Osteoblast (primary cell): Measurements from ENCODE around the gene FSTL4. TPM values are rescaled to one million over a fixed set of nuclear protein-coding genes. Genes with fewer than 3 reads are reported as not detected.
"Not testable (repeated sequence)": the region's sequence is repeated elsewhere in the genome, so short reads cannot be mapped to it uniquely, and the experiment has no call there.

ENCODE experiments used
- DNase-seq: peaks from one replicate; pipeline ENCODE4 v3.0.0; 2011; ENCODE audit warnings: low spot score, mixed read lengths; ENCODE audit not compliant: insufficient read length; ENCODE audit errors: missing footprints
- H2AFZ ChIP-seq: 2 replicates; pipeline ENCODE4 v1.6.0; 2011; ENCODE audit warnings: mild to moderate bottlenecking, low read length
- H3K27ac ChIP-seq: 2 replicates; pipeline ENCODE4 v1.5.1; 2011; ENCODE audit warnings: mild to moderate bottlenecking, low read depth, low read length, moderate library complexity
- H3K27me3 ChIP-seq: 2 replicates; pipeline ENCODE4 v1.6.0; 2012; ENCODE audit warnings: mild to moderate bottlenecking, control low read depth, inconsistent platforms, low read length, moderate library complexity; ENCODE audit not compliant: insufficient read depth
- H3K36me3 ChIP-seq: 2 replicates; pipeline ENCODE4 v1.5.1; 2011; ENCODE audit warnings: mild to moderate bottlenecking, low read length, control low read depth, moderate library complexity; ENCODE audit not compliant: insufficient read depth
- H3K4me1 ChIP-seq: 2 replicates; pipeline ENCODE4 v1.5.1; 2011; ENCODE audit warnings: mild to moderate bottlenecking, low read length, control low read depth, moderate library complexity; ENCODE audit not compliant: insufficient read depth
- H3K4me2 ChIP-seq: 2 replicates; pipeline ENCODE4 v1.6.0; 2011; ENCODE audit warnings: mild to moderate bottlenecking, low read length; ENCODE audit not compliant: insufficient read depth
- H3K4me3 ChIP-seq: fragments of 200-600 bp; sonication (generic); 3 replicates; pipeline ENCODE4 v1.5.1; 2012; ENCODE audit warnings: mild to moderate bottlenecking, low read length, inconsistent platforms; ENCODE audit not compliant: insufficient read depth
- H3K79me2 ChIP-seq: 2 replicates; pipeline ENCODE4 v1.6.0; 2012; ENCODE audit warnings: mild to moderate bottlenecking, low read length, control low read depth, inconsistent platforms; ENCODE audit not compliant: insufficient read depth
- H3K9me3 ChIP-seq: 2 replicates; pipeline ENCODE4 v1.5.1; 2011; ENCODE audit warnings: low read depth, low read length, control low read depth
- H4K20me1 ChIP-seq: 2 replicates; pipeline ENCODE4 v1.6.0; 2012; ENCODE audit warnings: mild to moderate bottlenecking, low read length, control low read depth; ENCODE audit not compliant: insufficient read depth
- CTCF ChIP-seq: IDR thresholded peaks from 2 replicates; pipeline ENCODE4 v1.5.1; 2011; ENCODE audit warnings: mild to moderate bottlenecking, low read depth, low read length, moderate library complexity; ENCODE audit errors: extremely low read depth
- total RNA-seq: library from RNA; depleted of rRNA; stranded (reverse); fragments of >200 nt; gene quantifications from 2 replicates; pipeline ENCODE4 v1.2.3, GENCODE V29; 2012

The FSTL4 gene
- total RNA-seq, 1 donor, result not detected

GRCh38 chr5:133396187-133396741, 216.1 kb downstream of the FSTL4 start:
- Histone ChIP-seq H3K79me2 (no peaks in the 10 kb centered on the region), H3K4me2 (no peak overlapping the region), H3K4me1 (no peaks in the 10 kb centered on the region), H4K20me1 (no peaks in the 10 kb centered on the region), H3K4me3 (no peak overlapping the region), H2AFZ (no peak overlapping the region), H3K27me3 (peaks cover 4% of the 10 kb centered on the region), H3K9me3 (no peaks in the 10 kb centered on the region), H3K27ac (no peak overlapping the region), H3K36me3 (no peaks in the 10 kb centered on the region)
- DNase-seq, result no peak
- no peak for TF ChIP-seq CTCF

GRCh38 chr5:133395207-133395606, 217.1 kb downstream of the FSTL4 start:
- DNase-seq, H4K20me1 ChIP-seq, H3K27ac ChIP-seq, H2AFZ ChIP-seq, H3K4me2 ChIP-seq, H3K27me3 ChIP-seq, H3K4me3 ChIP-seq, H3K9me3 ChIP-seq, H3K4me1 ChIP-seq, H3K36me3 ChIP-seq, H3K79me2 ChIP-seq: not testable (repeated sequence)

- not testable (repeated sequence) for H3K4me3 ChIP-seq, H4K20me1 ChIP-seq, H3K4me1 ChIP-seq, H3K27me3 ChIP-seq, H3K9me3 ChIP-seq, H3K4me2 ChIP-seq, DNase-seq, H3K79me2 ChIP-seq, H2AFZ ChIP-seq, H3K36me3 ChIP-seq, H3K27ac ChIP-seq
Observed at GRCh38 chr5:133394477-133394817, 217.9 kb downstream of the FSTL4 start.

GRCh38 chr5:133393776-133394476, 218.4 kb downstream of the FSTL4 start:
- no peak for DNase-seq
- Histone ChIP-seq H3K9me3 (no peaks in the 10 kb centered on the region), H3K79me2 (no peaks in the 10 kb centered on the region), H3K4me1 (no peaks in the 10 kb centered on the region), H3K4me2 (no peak overlapping the region), H3K27me3 (peaks cover 4% of the 10 kb centered on the region), H2AFZ (no peak overlapping the region), H3K36me3 (no peaks in the 10 kb centered on the region), H4K20me1 (no peaks in the 10 kb centered on the region), H3K27ac (no peak overlapping the region), H3K4me3 (no peak overlapping the region)
- no peak for TF ChIP-seq CTCF

GRCh38 chr5:133392448-133392847, 219.9 kb downstream of the FSTL4 start:
- Histone ChIP-seq H3K9me3 (no peaks in the 10 kb centered on the region), H2AFZ (no peak overlapping the region), H4K20me1 (no peaks in the 10 kb centered on the region), H3K36me3 (no peaks in the 10 kb centered on the region), H3K4me3 (no peak overlapping the region), H3K27ac (no peak overlapping the region), H3K4me2 (no peak overlapping the region), H3K79me2 (no peaks in the 10 kb centered on the region), H3K27me3 (peaks cover 4% of the 10 kb centered on the region), H3K4me1 (no peaks in the 10 kb centered on the region)
- no peak for DNase-seq
- no peak for TF ChIP-seq CTCF
